A549 (cell line): ENCODE measurements around the gene MFNG. TPM values are rescaled to one million over a fixed set of nuclear protein-coding genes. Genes with fewer than 3 reads are reported as not detected.

Experiments
- ATAC-seq, 2 experiments: fragments of 200-7000 bp in 1 of 2; fragments of >200 bp in 1 of 2; cut with Nextera tagmentation in 1 of 2; cut with Tn5 transposase in 1 of 2; 3 replicates each; pipeline versions ENCODE4 v1.8.0 to v1.9.1; 2018 to 2020; ENCODE audit warnings: mild to moderate bottlenecking in 1 of 2, moderate library complexity in 1 of 2
- CTCF ChIA-PET: fragments of 300-600 bp; sonication (Branson Sonifier 250); formaldehyde crosslinking; extraction: SDS; loops from one replicate; lab custom pipeline; 2021; ENCODE audit warnings: antibody characterized with exemption, inconsistent platforms; lab: Yijun Ruan, JAX
- POLR2A ChIA-PET: fragments of 350-600 bp; formaldehyde crosslinking; extraction: SDS; loops from one replicate; lab custom pipeline; 2021; ENCODE audit warnings: antibody characterized with exemption, inconsistent platforms; lab: Yijun Ruan, JAX
- DNase-seq, 2 experiments: peaks; one replicate each; pipeline versions ENCODE4 v3.0.0 to v3.0.0-alpha.2; 2011 to 2016; ENCODE audit warnings: low read depth in 1 of 2, low spot score in 1 of 2
- FAIRE-seq: peaks from 2 replicates; lab custom pipeline; 2011; peaks lifted over from hg19 to GRCh38; lab: Jason Lieb, UNC
- H3K27ac ChIP-seq, 2 experiments: fragments of >200 bp; sonication (Bioruptor Twin); formaldehyde crosslinking; 3 replicates each; pipeline ENCODE4 v1.5.1; 2016 to 2017
- H3K4me1 ChIP-seq: fragments of >200 bp; sonication (Bioruptor Twin); formaldehyde crosslinking; 3 replicates; pipeline ENCODE4 v1.6.1; 2016
- H3K4me2 ChIP-seq: fragments of >200 bp; sonication (Bioruptor Twin); formaldehyde crosslinking; 3 replicates; pipeline ENCODE4 v1.6.1; 2016
- H3K4me3 ChIP-seq: fragments of >200 bp; sonication (Bioruptor Twin); formaldehyde crosslinking; 3 replicates; pipeline ENCODE4 v1.5.1; 2016
- H3K9me3 ChIP-seq: fragments of >200 bp; sonication (Bioruptor Twin); formaldehyde crosslinking; 3 replicates; pipeline ENCODE4 v1.6.1; 2016
- BCL3 ChIP-seq: fragments of >200 bp; sonication (Bioruptor Twin); formaldehyde crosslinking; IDR thresholded peaks from 3 replicates; pipeline ENCODE4 v1.6.1; 2016
- BHLHE40 ChIP-seq: IDR thresholded peaks from 2 replicates; pipeline ENCODE4 v1.6.1; 2012; ENCODE audit warnings: low read depth, low read length, inconsistent platforms
- CTCF ChIP-seq: fragments of >200 bp; sonication (Bioruptor Twin); formaldehyde crosslinking; IDR thresholded peaks from 3 replicates; pipeline ENCODE4 v1.5.1; 2016
- EP300 ChIP-seq, 2 experiments: fragments of >200 bp; sonication (Bioruptor Twin); formaldehyde crosslinking; IDR thresholded peaks; 2 replicates in 1 of 2; 3 replicates in 1 of 2; pipeline ENCODE4 v1.6.1; 2016 to 2017
- ESRRA ChIP-seq: fragments of 150-350 bp; IDR thresholded peaks from 2 replicates; pipeline ENCODE4 v1.6.1; 2014; ENCODE audit warnings: mild to moderate bottlenecking, low read length, borderline replicate concordance
- FOSL2 ChIP-seq, 2 experiments: fragments of 450-650 bp in 1 of 2; fragments of >200 bp in 1 of 2; sonication (Bioruptor Twin) in 1 of 2; formaldehyde crosslinking; IDR thresholded peaks; 2 replicates each; pipeline versions ENCODE4 v1.5.0 to v1.6.1; 2016 to 2020; ENCODE audit warnings: mild to moderate bottlenecking in 1 of 2, moderate library complexity in 1 of 2
- HMGXB4 ChIP-seq: fragments of 250-450 bp; sonication (Bioruptor Pico); IDR thresholded peaks from 2 replicates; pipeline ENCODE4 v1.5.0; 2021; ENCODE audit warnings: mild to moderate bottlenecking, moderate library complexity, borderline replicate concordance
- HOXB13 ChIP-seq: fragments of 250-450 bp; sonication (Bioruptor Pico); IDR thresholded peaks from 2 replicates; pipeline ENCODE4 v1.5.0; 2020; ENCODE audit warnings: low read depth, mild to moderate bottlenecking, moderate library complexity
- KDM1A ChIP-seq: fragments of 200-600 bp; sonication (generic); IDR thresholded peaks from 2 replicates; pipeline ENCODE4 v1.6.1; 2016; ENCODE audit warnings: low read depth, mild to moderate bottlenecking
- MAFK ChIP-seq: fragments of 450-650 bp; IDR thresholded peaks from 2 replicates; pipeline ENCODE4 v1.6.1; 2014; ENCODE audit not compliant: partially characterized antibody
- MYC ChIP-seq: IDR thresholded peaks from 2 replicates; pipeline ENCODE4 v1.6.1; 2012; ENCODE audit warnings: mild to moderate bottlenecking, inconsistent platforms, low read length, improper control_type of control experiment, borderline replicate concordance
- NFE2L2 ChIP-seq: fragments of 150-350 bp; conservative IDR thresholded peaks from 2 replicates; pipeline ENCODE4 v1.6.1; 2014; ENCODE audit warnings: low read length
- RAD21 ChIP-seq, 2 experiments: fragments of >200 bp in 1 of 2; sonication (Bioruptor Twin) in 1 of 2; formaldehyde crosslinking in 1 of 2; IDR thresholded peaks in 1 of 2; conservative IDR thresholded peaks in 1 of 2; 2 replicates in 1 of 2; 3 replicates in 1 of 2; pipeline ENCODE4 v1.6.1; 2012 to 2018; ENCODE audit warnings: inconsistent platforms in 1 of 2
- RCOR1 ChIP-seq: fragments of 150-350 bp; IDR thresholded peaks from 2 replicates; pipeline ENCODE4 v1.6.1; 2014; ENCODE audit warnings: antibody characterized with exemption, low read length, low read depth
- SMC3 ChIP-seq: fragments of >200 bp; sonication (Bioruptor Twin); formaldehyde crosslinking; IDR thresholded peaks from 3 replicates; pipeline ENCODE4 v1.6.1; 2018; ENCODE audit warnings: inconsistent platforms
- TFCP2L1 ChIP-seq: fragments of 250-450 bp; sonication (Bioruptor Pico); IDR thresholded peaks from 2 replicates; pipeline ENCODE4 v1.5.0; 2021; ENCODE audit warnings: mild to moderate bottlenecking
- ZFP36 ChIP-seq: fragments of 450-650 bp; IDR thresholded peaks from 2 replicates; pipeline ENCODE4 v1.6.1; 2014; ENCODE audit warnings: borderline replicate concordance; ENCODE audit not compliant: partially characterized antibody
- ZNF302 ChIP-seq: fragments of 250-450 bp; sonication (Bioruptor Pico); IDR thresholded peaks from 2 replicates; pipeline ENCODE4 v1.9.0; 2021; ENCODE audit warnings: inconsistent platforms, mild to moderate bottlenecking, moderate library complexity
- WGBS: methylation state at CpG from one replicate; pipeline ENCODE4 v1.1.6; 2017; ENCODE audit errors: missing lambda C conversion rate; 5-methylcytosine and 5-hydroxymethylcytosine counted together
- polyA plus RNA-seq, 4 experiments: library from polyadenylated mRNA; depleted of rRNA in 3 of 4; stranded (reverse); fragments of >200 nt; fragmentation: RNase III in 1 of 4; extraction: RNeasy Plus Mini Kit Qiagen cat#74134 plus additional on column Dnase treatment in 1 of 4; gene quantifications; 2 replicates in 3 of 4; 3 replicates in 1 of 4; pipeline ENCODE4 v1.2.3, GENCODE V29; 2011 to 2017
- TF ChIP-seq, protein P1 (sequence below): IDR thresholded peaks from 2 replicates; pipeline ENCODE4 v1.6.1; 2012

The MFNG gene
- polyA plus RNA-seq, 2 of the 4 experiments (the other 2 are of a cell fraction): 1.2 to 1.8 TPM

DNA sequence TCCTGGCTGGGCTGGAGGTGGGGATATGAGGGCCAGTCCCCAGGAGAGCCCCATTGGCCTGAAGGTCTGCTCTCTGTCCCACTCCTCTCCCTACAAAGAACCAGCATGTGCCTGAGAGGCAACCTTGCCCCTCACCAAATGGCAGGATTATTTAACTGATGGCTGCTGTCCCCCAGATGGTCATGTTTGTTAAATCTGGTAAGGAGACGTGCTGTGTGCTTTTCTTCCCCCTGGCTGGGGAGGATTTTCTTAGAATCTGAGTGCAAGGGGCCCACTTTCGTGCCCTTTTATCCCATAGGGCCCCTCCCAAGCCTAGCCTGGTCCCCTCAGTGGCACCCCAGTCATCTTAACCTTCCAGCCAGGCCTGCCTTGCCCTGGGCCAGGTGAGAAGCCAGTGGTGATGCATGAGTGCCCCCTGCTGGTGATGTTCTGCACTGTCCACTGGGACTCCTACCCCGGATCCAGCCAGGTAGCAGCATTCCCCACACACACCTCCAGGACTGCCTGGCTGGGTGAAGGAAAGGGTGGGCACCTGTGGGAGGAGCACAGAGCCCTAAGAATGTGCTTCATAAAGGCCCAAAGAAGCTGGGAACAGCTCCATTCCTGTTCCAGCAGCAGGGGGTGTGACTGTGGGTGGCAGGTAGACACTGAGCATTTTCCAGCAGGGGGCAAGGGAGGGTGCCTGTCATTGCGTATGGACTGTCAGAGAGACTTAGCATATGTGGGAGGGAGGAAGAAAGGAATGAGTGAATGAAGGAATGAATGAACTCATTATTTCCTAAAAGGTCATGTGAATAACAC lies 28.9 kb downstream of the MFNG start:
- H3K4me3 ChIP-seq: no peak overlapping the region
- no peak for FAIRE-seq
- H3K27ac ChIP-seq: peak overlapping the region; percentile 91 to 99
- H3K4me1 ChIP-seq: peaks cover 33% of the 10 kb centered on the region
- H3K4me2 ChIP-seq: no peak overlapping the region
- ChIA-PET CTCF (interaction anchor here (0.6 to 7.2 kb wide), 51 partner anchors 8 to 426 kb away, joined by 3 to 134 read pairs (median 4); partner anchors contain the start of gene MFNG), POLR2A (no interaction called here)
- TF ChIP-seq CTCF: peak; percentile 87
- no peak for TF ChIP-seq HMGXB4
- TF ChIP-seq ESRRA: no peak
- no peak for TF ChIP-seq RCOR1
- TF ChIP-seq, protein P1, sequence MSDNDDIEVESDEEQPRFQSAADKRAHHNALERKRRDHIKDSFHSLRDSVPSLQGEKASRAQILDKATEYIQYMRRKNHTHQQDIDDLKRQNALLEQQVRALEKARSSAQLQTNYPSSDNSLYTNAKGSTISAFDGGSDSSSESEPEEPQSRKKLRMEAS: 0 out of 2 replicates have a peak, but pooled peaks have one; percentile 39
- peak; percentile 96 for TF ChIP-seq SMC3
- peak; percentile 96 to 99 for TF ChIP-seq RAD21 (conservative IDR thresholded peaks at IDR 0.05 in 1 of 2, IDR thresholded peaks at IDR 0.05 in 1 of 2)
- TF ChIP-seq ZFP36: no peak
- TF ChIP-seq FOSL2 (IDR thresholded peaks at IDR 0.05): no peak
- TF ChIP-seq FOSL2 (CRISPR knock-in tag; IDR thresholded peaks at IDR 0.05): no peak
- no peak for TF ChIP-seq MAFK
- H3K9me3 ChIP-seq: peaks cover 7% of the 10 kb centered on the region
- peak; percentile 81 to 90 for ATAC-seq
- DNase-seq: peak; percentile 67 to 70
- 41% methylated on average over 3 of the region's 4 CpGs for WGBS

DNA sequence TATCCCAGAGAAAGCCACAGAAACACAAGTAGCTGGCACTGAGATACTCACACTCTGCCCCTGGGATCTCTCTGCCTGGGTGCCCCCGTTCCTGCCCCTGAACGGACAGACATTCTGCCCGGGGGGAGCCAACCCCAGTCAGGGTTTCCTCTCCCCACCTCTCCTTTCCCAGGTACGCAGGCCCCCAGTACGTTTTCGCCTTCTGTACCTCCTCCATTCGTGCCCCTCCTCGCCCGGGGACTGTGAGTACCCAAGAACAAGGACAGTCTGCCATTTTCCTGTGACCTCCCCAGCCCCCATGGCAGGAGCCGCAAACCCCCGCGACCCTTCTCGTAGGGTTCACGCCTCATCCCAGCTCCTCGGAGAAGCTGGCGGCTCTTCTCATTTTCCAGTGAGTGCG lies 29.8 kb downstream of the MFNG start:
- ATAC-seq (peak in 1 of 2 experiments; percentile 32; a peak in 3 of 6 replicates), DNase-seq (no peak), FAIRE-seq (no peak)
- CTCF ChIA-PET: interaction anchor here (0.7 to 7.2 kb wide), 29 partner anchors 10 to 256 kb away, joined by 3 to 134 read pairs (median 5); partner anchors contain the start of gene MFNG
- H3K4me1 ChIP-seq: peaks cover 33% of the 10 kb centered on the region
- TF ChIP-seq BHLHE40 (no peak), RCOR1 (no peak), TFCP2L1 (no peak), BCL3 (no peak), ZNF302 (no peak), NFE2L2 (no peak), HOXB13 (no peak), EP300 (IDR thresholded peaks at IDR 0.05) (no peak), MYC (no peak), KDM1A (no peak)
- TF ChIP-seq, all 56 proteins: peak for 0
- 87% methylated on average over 17 of the region's 17 CpGs for WGBS
- Histone ChIP-seq H3K9me3 (peaks cover 9% of the 10 kb centered on the region), H3K4me3 (no peak overlapping the region), H3K4me2 (peak overlapping the region; percentile 96), H3K27ac (peak overlapping the region; percentile 91 to 99)
- POLR2A ChIA-PET: no interaction called here
